NCI-H526 (cell line): ENCODE results near the gene SLC16A10.

Experiments
- DNase-seq, 2 experiments: peaks; one replicate each; lab custom pipeline; 2025; lab: John Stamatoyannopoulos, UW

Gene SLC16A10

GRCh38 chr6:111258615-111259088, 171.3 kb downstream of the SLC16A10 start:
- no peak for DNase-seq

GRCh38 chr6:111259089-111259831, 172.0 kb downstream of the SLC16A10 start:
- peak; percentile 99 for DNase-seq

- no peak for DNase-seq
These were observed 173.4 kb downstream of the SLC16A10 start for GRCh38 chr6:111260570-111261298.

GRCh38 chr6:111263837-111264236, 176.5 kb downstream of the SLC16A10 start:
- DNase-seq: no peak

- no peak for DNase-seq
These were observed 178.5 kb downstream of the SLC16A10 start for GRCh38 chr6:111265842-111266241.

GRCh38 chr6:111266276-111266675, 179.0 kb downstream of the SLC16A10 start:
- no peak for DNase-seq

GRCh38 chr6:111267764-111268333, 180.5 kb downstream of the SLC16A10 start:
- DNase-seq: no peak

- no peak for DNase-seq
These were observed 182.2 kb downstream of the SLC16A10 start for GRCh38 chr6:111269401-111269970.

- no peak for DNase-seq
These were observed 182.8 kb downstream of the SLC16A10 start for GRCh38 chr6:111270121-111270520.

GRCh38 chr6:111274593-111275217, 187.4 kb downstream of the SLC16A10 start:
- DNase-seq: no peak

- no peak for DNase-seq
These were observed 189.0 kb downstream of the SLC16A10 start for GRCh38 chr6:111276335-111276734.

GRCh38 chr6:111276736-111277135, 189.4 kb downstream of the SLC16A10 start:
- DNase-seq: no peak

GRCh38 chr6:111277819-111278218, 190.5 kb downstream of the SLC16A10 start:
- no peak for DNase-seq

GRCh38 chr6:111278731-111279130, 191.4 kb downstream of the SLC16A10 start:
- DNase-seq: no peak

GRCh38 chr6:111280445-111280955, 193.2 kb downstream of the SLC16A10 start:
- no peak for DNase-seq
